Measurements from ENCODE around the gene SEC11C. TPM values are rescaled to one million over a fixed set of nuclear protein-coding genes. Genes with fewer than 3 reads are reported as not detected.
A peak's percentile ranks its signal among the peaks of the same experiment; 100 is the strongest.

Gene SEC11C
- total RNA-seq, 1 experiment from 2014 or later: 38.0 TPM

- H3K4me2 ChIP-seq (ENCODE audit: insufficient read depth, insufficient read length, low read length): no peak overlapping the region
- H3K9me3 ChIP-seq (ENCODE audit: control insufficient read depth, low read depth, low read length): no peaks in the 10 kb centered on the region
- Mint-ChIP-seq H3K27me3 (ENCODE audit: low read depth) (peaks cover 5% of the 10 kb centered on the region), H3K4me1 (peaks cover 16 to 26% of the 10 kb centered on the region in 2 experiments), H3K4me3 (no peak overlapping the region; a peak in 1 of 5 replicates), H3K27ac (no peak overlapping the region; a peak in 1 of 7 replicates), H3K9me3 (no peaks in the 10 kb centered on the region), H3K36me3 (ENCODE audit: insufficient read depth in 1 of 3, low read depth in 3 of 3) (no peaks in the 10 kb centered on the region)
- H3K9ac ChIP-seq (ENCODE audit: extremely low read depth, insufficient read length, low read length): no peak overlapping the region
- H3K27ac ChIP-seq (ENCODE audit: insufficient read length, low read depth, low read length): no peak overlapping the region
- no peak overlapping the region for H2BK20ac ChIP-seq (ENCODE audit: low read depth, low read length, poor library complexity, severe bottlenecking)
- DNase-seq: no peak
- H3K4ac ChIP-seq (ENCODE audit: low read depth, low read length): no peak overlapping the region
- H3K4me1 ChIP-seq (ENCODE audit: insufficient read depth, low read length): peaks cover 6% of the 10 kb centered on the region; the same call in 1 of the 2 replicates
- H3K18ac ChIP-seq (ENCODE audit: insufficient read length, low read depth, low read length): no peak overlapping the region
- H2BK120ac ChIP-seq (ENCODE audit: low read depth, low read length, poor library complexity, severe bottlenecking): no peak overlapping the region
- no peaks in the 10 kb centered on the region for H4K20me1 ChIP-seq (ENCODE audit: control insufficient read depth, insufficient read depth, insufficient read length)
- no peak overlapping the region for H2BK12ac ChIP-seq (ENCODE audit: insufficient read length, low read depth, low read length)
- no peaks in the 10 kb centered on the region for H3K27me3 ChIP-seq (ENCODE audit: insufficient read depth, low read length)
- no peak overlapping the region for H3K23ac ChIP-seq (ENCODE audit: insufficient read length, low read depth, low read length)
- H2AK5ac ChIP-seq (ENCODE audit: insufficient read length, low read length): no peak overlapping the region
- TF ChIP-seq CTCF (conservative IDR thresholded peaks at IDR 0.05): 0 out of 3 replicates have a peak, but pooled peaks have one; percentile 14
- no peaks in the 10 kb centered on the region for H3K79me2 ChIP-seq (ENCODE audit: insufficient read depth, low read length)
- H3K23me2 ChIP-seq (ENCODE audit: insufficient read length, low read depth, low read length, poor library complexity, severe bottlenecking): no peaks in the 10 kb centered on the region
- H3K14ac ChIP-seq (ENCODE audit: insufficient read depth, low read length): no peak overlapping the region
- H3T11ph ChIP-seq (ENCODE audit: low read length): no peak overlapping the region
- H3K79me1 ChIP-seq (ENCODE audit: insufficient read depth, low read depth, low read length, poor library complexity, severe bottlenecking): no peaks in the 10 kb centered on the region
- no peak overlapping the region for H2BK5ac ChIP-seq (ENCODE audit: insufficient read length, low read length)
- no peak overlapping the region for H4K91ac ChIP-seq (ENCODE audit: insufficient read length, low read depth, low read length)
- WGBS (ENCODE audit: extremely low coverage, insufficient read length, low lambda C conversion rate): no CpG with 5 or more reads among the region's 5 CpGs
- H4K5ac ChIP-seq (ENCODE audit: insufficient read length, low read depth, low read length): no peak overlapping the region
- H4K8ac ChIP-seq (replicated peaks; ENCODE audit: insufficient read length, low read depth, low read length): no peak overlapping the region
- H3K56ac ChIP-seq (ENCODE audit: insufficient read length, low read depth, low read length): no peak overlapping the region
- H2BK15ac ChIP-seq (ENCODE audit: low read depth, low read length): no peak overlapping the region
- no peak overlapping the region for H2AFZ ChIP-seq (ENCODE audit: low read length)
These were observed 48.6 kb upstream of the SEC11C start for GRCh38 chr18:59090966-59091603.

Data from H9 (cell line).